Measurements from ENCODE around the gene DEDD2.

DNA sequence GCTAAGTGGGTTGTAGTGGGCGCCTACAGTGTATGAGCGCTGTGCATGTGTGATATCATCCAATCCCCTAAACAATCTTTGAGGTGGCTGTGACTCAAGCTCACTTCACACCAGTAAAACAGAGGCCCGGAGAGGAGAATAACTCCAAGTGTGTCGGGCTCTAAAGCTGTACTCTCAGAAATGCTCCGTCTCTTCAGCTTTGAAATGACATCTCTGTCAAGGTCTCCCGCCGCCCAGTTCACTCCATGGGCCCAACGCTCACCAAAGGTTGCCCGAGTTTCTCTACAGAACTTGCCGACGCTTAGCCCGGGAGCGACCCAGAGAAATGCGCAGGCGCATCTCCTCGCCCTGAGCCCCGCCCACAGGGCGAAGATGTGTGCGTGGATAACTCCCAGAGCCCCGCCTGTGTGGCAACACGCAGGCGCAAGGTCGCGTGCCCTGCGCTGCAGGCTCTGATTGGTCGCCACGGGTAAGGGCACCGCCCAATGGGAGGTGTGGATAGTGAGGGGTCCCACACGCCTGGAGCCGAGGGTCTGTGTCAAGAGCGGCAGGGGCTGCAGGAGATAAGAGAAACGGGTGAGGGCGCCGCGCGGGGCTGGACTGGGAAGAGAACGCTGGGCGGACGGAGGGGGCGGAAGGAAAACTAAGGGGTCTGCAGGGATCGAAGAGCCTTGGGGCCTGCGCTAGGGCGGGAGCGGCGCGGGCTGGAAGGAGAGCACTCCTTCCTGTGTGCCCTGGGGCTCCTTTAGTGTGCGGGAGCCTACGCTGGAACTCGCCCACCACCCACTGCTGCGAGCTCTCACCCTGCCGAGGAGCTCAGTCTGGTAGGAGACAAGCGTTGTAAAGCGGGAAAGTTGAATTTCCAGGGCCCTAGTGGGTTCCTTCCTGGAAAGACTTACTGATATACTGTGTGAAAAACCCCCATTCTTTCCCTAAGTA, 2.6 kb upstream of the DEDD2 start, which contains the start of gene ZNF526:
- TF ChIP-seq, protein P1, sequence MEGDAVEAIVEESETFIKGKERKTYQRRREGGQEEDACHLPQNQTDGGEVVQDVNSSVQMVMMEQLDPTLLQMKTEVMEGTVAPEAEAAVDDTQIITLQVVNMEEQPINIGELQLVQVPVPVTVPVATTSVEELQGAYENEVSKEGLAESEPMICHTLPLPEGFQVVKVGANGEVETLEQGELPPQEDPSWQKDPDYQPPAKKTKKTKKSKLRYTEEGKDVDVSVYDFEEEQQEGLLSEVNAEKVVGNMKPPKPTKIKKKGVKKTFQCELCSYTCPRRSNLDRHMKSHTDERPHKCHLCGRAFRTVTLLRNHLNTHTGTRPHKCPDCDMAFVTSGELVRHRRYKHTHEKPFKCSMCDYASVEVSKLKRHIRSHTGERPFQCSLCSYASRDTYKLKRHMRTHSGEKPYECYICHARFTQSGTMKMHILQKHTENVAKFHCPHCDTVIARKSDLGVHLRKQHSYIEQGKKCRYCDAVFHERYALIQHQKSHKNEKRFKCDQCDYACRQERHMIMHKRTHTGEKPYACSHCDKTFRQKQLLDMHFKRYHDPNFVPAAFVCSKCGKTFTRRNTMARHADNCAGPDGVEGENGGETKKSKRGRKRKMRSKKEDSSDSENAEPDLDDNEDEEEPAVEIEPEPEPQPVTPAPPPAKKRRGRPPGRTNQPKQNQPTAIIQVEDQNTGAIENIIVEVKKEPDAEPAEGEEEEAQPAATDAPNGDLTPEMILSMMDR (conservative IDR thresholded peaks at IDR 0.05; ENCODE audit: low read depth, low read length) = no peak
- no peak for TF ChIP-seq EZH2 (IDR thresholded peaks at IDR 0.05; ENCODE audit: low read length, unreplicated experiment)
